ENCODE results near the gene ROBO1. TPM values are rescaled to one million over a fixed set of nuclear protein-coding genes. Genes with fewer than 3 reads are reported as not detected.
A peak's percentile ranks its signal among the peaks of the same experiment; 100 is the strongest.

Gene ROBO1
- total and polyA plus RNA-seq, 2 of the 13 experiments (the other 11 are each of a cell fraction or from before 2014, with no cell fraction given) = 52.2 to 71.0 TPM

- TF ChIP-seq SKIL (CRISPR knock-in tag; IDR thresholded peaks at IDR 0.05; ENCODE audit: borderline replicate concordance) (peak; percentile 72), ERF (CRISPR knock-in tag; IDR thresholded peaks at IDR 0.05) (peak; percentile 64), ZNF331 (CRISPR knock-in tag; IDR thresholded peaks at IDR 0.05) (0 out of 2 replicates have a peak, but pooled peaks have one; percentile 34), JUND (CRISPR knock-in tag; IDR thresholded peaks at IDR 0.05) (peak; percentile 70; the same call in 1 of the 2 replicates)
- TF ChIP-seq, protein P1, sequence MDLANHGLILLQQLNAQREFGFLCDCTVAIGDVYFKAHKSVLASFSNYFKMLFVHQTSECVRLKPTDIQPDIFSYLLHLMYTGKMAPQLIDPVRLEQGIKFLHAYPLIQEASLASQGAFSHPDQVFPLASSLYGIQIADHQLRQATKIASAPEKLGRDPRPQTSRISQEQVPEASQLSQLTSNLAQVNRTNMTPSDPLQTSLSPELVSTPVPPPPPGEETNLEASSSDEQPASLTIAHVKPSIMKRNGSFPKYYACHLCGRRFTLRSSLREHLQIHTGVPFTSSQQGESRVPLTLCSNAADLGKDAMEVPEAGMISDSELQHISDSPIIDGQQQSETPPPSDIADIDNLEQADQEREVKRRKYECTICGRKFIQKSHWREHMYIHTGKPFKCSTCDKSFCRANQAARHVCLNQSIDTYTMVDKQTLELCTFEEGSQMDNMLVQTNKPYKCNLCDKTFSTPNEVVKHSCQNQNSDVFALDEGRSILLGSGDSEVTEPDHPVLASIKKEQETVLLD (CRISPR knock-in tag; IDR thresholded peaks at IDR 0.05; ENCODE audit: low read depth) = no peak
These were observed 774.4 kb downstream of the ROBO1 start (continued) for GRCh38 chr3:78993375-78993774.

GRCh38 chr3:78992830-78993229, 775.0 kb downstream of the ROBO1 start:
- no TSS peak for BruUV-seq (replicated peaks)
- 71% methylated on average over 3 of the region's 3 CpGs for whole genome bisulfite sequencing (ENCODE audit: low lambda C conversion rate)
- TF ChIP-seq CEBPB (IDR thresholded peaks at IDR 0.05; ENCODE audit: borderline replicate concordance, low read depth, low read length) = peak; percentile 91
- no peak for TF ChIP-seq ZMYM3 (CRISPR knock-in tag; IDR thresholded peaks at IDR 0.05)
- no peak for TF ChIP-seq PRDM15 (CRISPR knock-in tag; IDR thresholded peaks at IDR 0.05)
- no peak for TF ChIP-seq ZSCAN20 (CRISPR knock-in tag; IDR thresholded peaks at IDR 0.05; ENCODE audit: borderline replicate concordance)
- TF ChIP-seq, protein P2, sequence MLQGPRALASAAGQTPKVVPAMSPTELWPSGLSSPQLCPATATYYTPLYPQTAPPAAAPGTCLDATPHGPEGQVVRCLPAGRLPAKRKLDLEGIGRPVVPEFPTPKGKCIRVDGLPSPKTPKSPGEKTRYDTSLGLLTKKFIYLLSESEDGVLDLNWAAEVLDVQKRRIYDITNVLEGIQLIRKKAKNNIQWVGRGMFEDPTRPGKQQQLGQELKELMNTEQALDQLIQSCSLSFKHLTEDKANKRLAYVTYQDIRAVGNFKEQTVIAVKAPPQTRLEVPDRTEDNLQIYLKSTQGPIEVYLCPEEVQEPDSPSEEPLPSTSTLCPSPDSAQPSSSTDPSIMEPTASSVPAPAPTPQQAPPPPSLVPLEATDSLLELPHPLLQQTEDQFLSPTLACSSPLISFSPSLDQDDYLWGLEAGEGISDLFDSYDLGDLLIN (CRISPR knock-in tag; IDR thresholded peaks at IDR 0.05; ENCODE audit: borderline replicate concordance) = no peak
- no peak for TF ChIP-seq ZNF574 (CRISPR knock-in tag; IDR thresholded peaks at IDR 0.05)

More at GRCh38 chr3:78992830-78993229, 775.0 kb downstream of the ROBO1 start:
- H4K20me1 ChIP-seq (ENCODE audit: insufficient read depth, low read length) = no peaks in the 10 kb centered on the region
- ATAC-seq = no peak
- peak overlapping the region; percentile 82 for H3K27ac ChIP-seq (ENCODE audit: extremely low read length, insufficient read depth, low read length)
- H3K27me3 ChIP-seq (ENCODE audit: control insufficient read depth in 1 of 2, insufficient read depth in 2 of 2, low read length in 2 of 2) = no peaks in the 10 kb centered on the region
- intact Hi-C loops (cut with micrococcal nuclease; ENCODE audit: unreplicated experiment) = loop anchor here (5.0 to 10.0 kb wide), 2 partner anchors 161 to 258 kb away; no protein-coding TSS in a partner anchor
- H2AFZ ChIP-seq (ENCODE audit: low read length) = no peak overlapping the region
- DNase-seq (ENCODE audit: low spot score) = no peak
- peaks cover 98% of the 10 kb centered on the region for H3K79me2 ChIP-seq (ENCODE audit: insufficient read depth, low read length)
- H3K9me3 ChIP-seq (ENCODE audit: low read length) = no peaks in the 10 kb centered on the region
- ChIA-PET CTCF (ENCODE audit: low intra/inter-chr PET ratio, low total read pairs) (no interaction called here), POLR2A (interaction anchor here (1.1 to 2.2 kb wide), 3 partner anchors 21 to 74 kb away, joined by 3 to 8 read pairs (median 6); no protein-coding TSS in a partner anchor)
- H3K4me3 ChIP-seq (replicated peaks in 1 of 3; ENCODE audit: insufficient read depth in 1 of 3, low read depth in 2 of 3, low read length in 3 of 3) = peak overlapping the region in 1 of 3 experiments; percentile 9; a peak in 1 of 6 replicates
- in situ Hi-C loops (cut with HindIII; ENCODE audit: extremely low pct_ligation_motif_present, low pct_unique_long_range_greater_than_20kb) = no loop called here
- H3K4me2 ChIP-seq (ENCODE audit: low read depth, low read length) = peak overlapping the region; percentile 68
- no peaks in the 10 kb centered on the region for H3K36me3 ChIP-seq (replicated peaks in 1 of 2; ENCODE audit: control insufficient read depth in 1 of 2, insufficient read depth in 2 of 2, low read length in 2 of 2)
- no peak for FAIRE-seq
- H3K4me1 ChIP-seq (ENCODE audit: insufficient read depth, low read length) = peaks cover 86% of the 10 kb centered on the region
- H3K9ac ChIP-seq (ENCODE audit: insufficient read depth, low read depth, low read length) = peak overlapping the region; percentile 43; the same call in 1 of the 2 replicates
